Hepatocyte (in vitro differentiated cells): Measurements from ENCODE around the gene MGAT5B. TPM values are rescaled to one million over a fixed set of nuclear protein-coding genes. Genes with fewer than 3 reads are reported as not detected.

Experiments used
- DNase-seq: peaks from one replicate; pipeline ENCODE4 v3.0.0-alpha.2; 2016; ENCODE audit warnings: low spot score
- H2AFZ ChIP-seq: fragments of 200-600 bp; sonication (generic); 2 replicates; pipeline ENCODE4 v1.6.0; 2016; ENCODE audit warnings: antibody characterized with exemption, mild to moderate bottlenecking
- H3K27ac ChIP-seq: fragments of 200-600 bp; sonication (generic); 2 replicates; pipeline ENCODE4 v1.5.1; 2016; ENCODE audit warnings: mild to moderate bottlenecking
- H3K27me3 ChIP-seq: fragments of 200-600 bp; sonication (generic); 2 replicates; pipeline ENCODE4 v1.6.1; 2016
- H3K36me3 ChIP-seq: fragments of 200-600 bp; sonication (generic); replicated peaks from 2 replicates; pipeline ENCODE4 v1.5.1; 2016; ENCODE audit warnings: low read depth; ENCODE audit not compliant: insufficient read depth
- H3K4me1 ChIP-seq: fragments of 200-600 bp; sonication (generic); 2 replicates; pipeline ENCODE4 v1.5.1; 2016; ENCODE audit warnings: mild to moderate bottlenecking, moderate library complexity; ENCODE audit not compliant: insufficient read depth
- H3K4me2 ChIP-seq: fragments of 200-600 bp; sonication (generic); 2 replicates; pipeline ENCODE4 v1.6.0; 2016
- H3K4me3 ChIP-seq: fragments of 200-600 bp; sonication (generic); 2 replicates; pipeline ENCODE4 v1.5.1; 2016; ENCODE audit warnings: mild to moderate bottlenecking
- H3K79me2 ChIP-seq: fragments of 200-600 bp; sonication (generic); 2 replicates; pipeline ENCODE4 v1.6.0; 2017; ENCODE audit warnings: mild to moderate bottlenecking
- H3K9me2 ChIP-seq: fragments of 200-600 bp; sonication (generic); replicated peaks from 2 replicates; pipeline ENCODE4 v1.6.0; 2017; ENCODE audit warnings: mild to moderate bottlenecking; ENCODE audit not compliant: insufficient read depth
- H3K9me3 ChIP-seq: fragments of 200-600 bp; sonication (generic); 2 replicates; pipeline ENCODE4 v1.5.1; 2016; ENCODE audit warnings: low read depth, mild to moderate bottlenecking
- H4K20me1 ChIP-seq: fragments of 200-600 bp; sonication (generic); 2 replicates; pipeline ENCODE4 v1.6.0; 2016; ENCODE audit warnings: mild to moderate bottlenecking; ENCODE audit not compliant: insufficient read depth, poor library complexity, severe bottlenecking
- CTCF ChIP-seq: fragments of 200-600 bp; sonication (generic); IDR thresholded peaks from 2 replicates; pipeline ENCODE4 v1.5.1; 2016; ENCODE audit warnings: antibody characterized with exemption, mild to moderate bottlenecking; ENCODE audit not compliant: poor library complexity
- EZH2 ChIP-seq: fragments of 200-600 bp; sonication (generic); IDR thresholded peaks from 2 replicates; pipeline ENCODE4 v1.6.1; 2016; ENCODE audit warnings: antibody characterized with exemption, mild to moderate bottlenecking, borderline replicate concordance
- EZH2phosphoT487 ChIP-seq: fragments of 200-600 bp; sonication (generic); IDR thresholded peaks from one replicate; pipeline ENCODE4 v1.6.1; 2018; ENCODE audit warnings: antibody characterized with exemption, mild to moderate bottlenecking, low read depth, moderate library complexity; ENCODE audit not compliant: unreplicated experiment, severe bottlenecking
- WGBS: methylation state at CpG from one replicate; pipeline ENCODE4 v1.1.6; 2016; ENCODE audit warnings: low lambda C conversion rate; ENCODE audit errors: missing lambda C conversion rate; 5-methylcytosine and 5-hydroxymethylcytosine counted together
- polyA plus RNA-seq: library from polyadenylated mRNA; unstranded; fragments of >200 nt; fragmentation: Nextera tagmentation; extraction: Ambion mirVana; gene quantifications from 2 replicates; pipeline ENCODE4 v1.2.1, GENCODE V29; 2016
- total RNA-seq: library from RNA; depleted of rRNA; stranded (reverse); fragments of >200 nt; gene quantifications from 2 replicates; pipeline ENCODE4 v1.2.3, GENCODE V29; 2014

MGAT5B gene
- total and polyA plus RNA-seq, 2 experiments from 2014 or later, result 0.89 to 1.1 TPM

GRCh38 chr17:76877437-76877836 lies 9.2 kb downstream of the MGAT5B start:
- H3K9me2 ChIP-seq, result no peaks in the 10 kb centered on the region
- peaks cover 5% of the 10 kb centered on the region for H3K27me3 ChIP-seq
- 83% methylated on average over 9 of the region's 9 CpGs for whole genome bisulfite sequencing
- H4K20me1 ChIP-seq, result no peaks in the 10 kb centered on the region
- TF ChIP-seq CTCF, result no peak
- no peak for TF ChIP-seq EZH2
- TF ChIP-seq EZH2phosphoT487, result no peak
- H3K4me2 ChIP-seq, result no peak overlapping the region
- H2AFZ ChIP-seq, result no peak overlapping the region
- no peaks in the 10 kb centered on the region for H3K9me3 ChIP-seq
- no peaks in the 10 kb centered on the region for H3K4me1 ChIP-seq
- no peak overlapping the region for H3K4me3 ChIP-seq
- no peak for DNase-seq
- no peaks in the 10 kb centered on the region for H3K36me3 ChIP-seq
- no peak overlapping the region for H3K27ac ChIP-seq
- H3K79me2 ChIP-seq, result no peaks in the 10 kb centered on the region

DNA sequence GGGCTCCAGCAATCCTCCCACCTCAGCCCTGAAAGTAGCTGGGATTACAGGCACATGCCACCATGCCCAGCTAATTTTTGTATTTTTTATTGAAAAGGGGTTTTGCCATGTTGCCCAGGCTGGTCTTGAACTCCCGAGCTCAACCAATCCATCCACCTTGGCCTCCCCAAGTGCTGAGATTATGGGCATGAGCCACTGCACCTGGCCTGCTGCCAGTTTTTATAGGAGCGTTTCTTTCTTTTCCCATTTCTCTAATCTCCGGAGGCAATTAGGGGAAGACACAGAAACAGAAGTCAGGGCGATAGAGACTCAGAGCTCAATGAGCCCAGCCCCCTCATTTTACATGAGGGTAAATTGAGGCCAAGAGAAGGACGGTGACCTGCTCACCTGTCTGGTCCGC lies 10.4 kb downstream of the MGAT5B start:
- Histone ChIP-seq H3K9me3 (no peaks in the 10 kb centered on the region), H2AFZ (no peak overlapping the region), H3K4me2 (no peak overlapping the region), H3K9me2 (no peaks in the 10 kb centered on the region), H3K79me2 (no peaks in the 10 kb centered on the region), H3K4me1 (no peaks in the 10 kb centered on the region), H3K27ac (no peak overlapping the region), H4K20me1 (no peaks in the 10 kb centered on the region), H3K27me3 (peaks cover 5% of the 10 kb centered on the region), H3K4me3 (no peak overlapping the region), H3K36me3 (no peaks in the 10 kb centered on the region)
- no peak for TF ChIP-seq EZH2phosphoT487
- WGBS, result 88% methylated on average over 6 of the region's 6 CpGs
- no peak for DNase-seq

GRCh38 chr17:76879254-76879653 lies 11.1 kb downstream of the MGAT5B start:
- Histone ChIP-seq H3K27ac (no peak overlapping the region), H3K79me2 (no peaks in the 10 kb centered on the region), H3K27me3 (peaks cover 5% of the 10 kb centered on the region), H3K9me3 (no peaks in the 10 kb centered on the region), H3K9me2 (no peaks in the 10 kb centered on the region), H3K4me1 (no peaks in the 10 kb centered on the region), H3K4me3 (no peak overlapping the region), H3K36me3 (no peaks in the 10 kb centered on the region), H4K20me1 (no peaks in the 10 kb centered on the region), H2AFZ (no peak overlapping the region), H3K4me2 (no peak overlapping the region)
- TF ChIP-seq EZH2 (no peak), EZH2phosphoT487 (no peak), CTCF (no peak)
- no peak for DNase-seq
- WGBS, result 92% methylated on average over 13 of the region's 14 CpGs

DNA sequence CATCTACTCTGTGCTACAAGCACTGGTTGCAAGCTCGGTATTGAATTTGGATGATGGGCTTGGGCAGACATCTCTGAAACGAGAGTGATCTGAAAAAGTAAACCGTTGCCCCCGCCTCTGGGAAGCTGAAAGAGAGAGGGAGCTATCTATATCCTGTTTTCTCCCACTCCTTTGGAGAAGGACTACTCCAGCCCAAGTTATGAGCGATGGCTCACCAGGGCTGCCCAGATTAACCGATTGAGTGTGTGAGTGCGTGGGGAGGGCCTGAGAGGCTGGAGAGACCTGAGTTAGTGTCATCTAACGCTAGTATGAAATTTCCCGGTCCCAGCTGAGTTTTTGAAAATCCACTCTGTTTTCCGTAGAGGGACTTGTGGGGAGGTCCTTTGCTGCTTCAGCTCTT lies 11.5 kb downstream of the MGAT5B start:
- H3K4me3 ChIP-seq, result no peak overlapping the region
- TF ChIP-seq CTCF (no peak), EZH2 (no peak)
- no peaks in the 10 kb centered on the region for H3K36me3 ChIP-seq
- WGBS, result 87% methylated on average over 10 of the region's 10 CpGs
- no peaks in the 10 kb centered on the region for H3K79me2 ChIP-seq
- no peaks in the 10 kb centered on the region for H3K9me3 ChIP-seq
- peaks cover 5% of the 10 kb centered on the region for H3K27me3 ChIP-seq
- no peaks in the 10 kb centered on the region for H3K9me2 ChIP-seq
- no peak overlapping the region for H3K27ac ChIP-seq
- no peaks in the 10 kb centered on the region for H4K20me1 ChIP-seq
- DNase-seq, result no peak
- H2AFZ ChIP-seq, result no peak overlapping the region
- H3K4me2 ChIP-seq, result no peak overlapping the region
- H3K4me1 ChIP-seq, result no peaks in the 10 kb centered on the region
